K562 (cell line): ENCODE results near the gene POP5. TPM values are rescaled to one million over a fixed set of nuclear protein-coding genes. Genes with fewer than 3 reads are reported as not detected.
A peak's percentile ranks its signal among the peaks of the same experiment; 100 is the strongest.

Experiments
- CTCFL ChIP-seq: IDR thresholded peaks from 2 replicates; pipeline ENCODE4 v1.6.1; 2011; ENCODE audit warnings: borderline replicate concordance, low read depth, mild to moderate bottlenecking, moderate library complexity, low read length; ENCODE audit not compliant: insufficient read depth, poor library complexity, severe bottlenecking
- FOXK1 ChIP-seq: sonication (generic); formaldehyde crosslinking; IDR thresholded peaks from 2 replicates; pipeline ENCODE4 v1.8.0; 2022; ENCODE audit warnings: missing genetic modification reagents, mild to moderate bottlenecking, borderline replicate concordance
- GTF3C2 ChIP-seq: IDR thresholded peaks from 3 replicates; pipeline ENCODE4 v1.6.1; 2011; ENCODE audit warnings: borderline replicate concordance, mild to moderate bottlenecking, moderate library complexity; ENCODE audit not compliant: insufficient read length; ENCODE audit errors: extremely low read depth
- HCFC1 ChIP-seq: IDR thresholded peaks from 2 replicates; pipeline ENCODE4 v1.6.1; 2012; ENCODE audit warnings: low read depth, low read length, improper control_type of control experiment
- HSF4 ChIP-seq: fragments of 250-450 bp; sonication (Bioruptor Pico); IDR thresholded peaks from 2 replicates; pipeline ENCODE4 v2.1.2; 2022; ENCODE audit warnings: mild to moderate bottlenecking, moderate library complexity, borderline replicate concordance
- IRF9 ChIP-seq: fragments of 450-650 bp; IDR thresholded peaks from 2 replicates; pipeline ENCODE4 v1.6.1; 2016; ENCODE audit warnings: missing biosample characterization, missing genetic modification characterization
- NCOA4 ChIP-seq: fragments of 450-650 bp; IDR thresholded peaks from 2 replicates; pipeline ENCODE4 v1.6.1; 2018; ENCODE audit warnings: mild to moderate bottlenecking; ENCODE audit not compliant: partially characterized antibody
- PATZ1 ChIP-seq: fragments of 250-450 bp; sonication (Bioruptor Pico); IDR thresholded peaks from 2 replicates; pipeline ENCODE4 v1.5.0; 2020; ENCODE audit warnings: mild to moderate bottlenecking, borderline replicate concordance
- POLR3A ChIP-seq: IDR thresholded peaks from 2 replicates; pipeline ENCODE4 v1.6.1; 2011; ENCODE audit warnings: borderline replicate concordance, mild to moderate bottlenecking, moderate library complexity; ENCODE audit not compliant: insufficient read length, insufficient read depth; ENCODE audit errors: extremely low read depth
- STAT5A ChIP-seq: IDR thresholded peaks from 2 replicates; pipeline ENCODE4 v1.6.1; 2012; ENCODE audit warnings: low read length, inconsistent platforms, borderline replicate concordance
- ZFP30 ChIP-seq: fragments of 250-450 bp; sonication (Bioruptor Pico); IDR thresholded peaks from 2 replicates; pipeline ENCODE4 v1.8.0; 2022; ENCODE audit warnings: moderate library complexity, mild to moderate bottlenecking, inconsistent platforms, borderline replicate concordance
- ZNF197 ChIP-seq: fragments of 200-800 bp; sonication (Bioruptor generic); IDR thresholded peaks from 2 replicates; pipeline ENCODE4 v1.6.1; 2016; ENCODE audit warnings: low read depth, missing genetic modification characterization, missing compliant biosample characterization
- ZNF239 ChIP-seq: fragments of 250-450 bp; sonication (Bioruptor Pico); IDR thresholded peaks from 2 replicates; pipeline ENCODE4 v1.4.0; 2020; ENCODE audit warnings: mild to moderate bottlenecking
- ZNF24 ChIP-seq: fragments of 450-650 bp; IDR thresholded peaks from 2 replicates; pipeline ENCODE4 v1.6.1; 2016
- polyA plus RNA-seq, 8 experiments: library from polyadenylated mRNA; depleted of rRNA in 4 of 8; stranded (reverse) in 5 of 8; unstranded in 3 of 8; fragments of >200 nt; fragmentation: Nextera tagmentation in 2 of 8; fragmentation: Illumina TruSeq in 1 of 8; extraction: Ambion mirVana in 2 of 8; extraction: Trizol in 1 of 8; gene quantifications; 2 replicates each; pipeline versions ENCODE4 v1.2.1 to v1.2.3, GENCODE V29; 2011 to 2014; ENCODE audit warnings: inconsistent platforms in 1 of 8, missing spikeins in 1 of 8
- total RNA-seq, 7 experiments: library from RNA; depleted of rRNA in 6 of 7; stranded (reverse); fragments of >200 nt in 6 of 7; fragmentation: Illumina TruSeq in 2 of 7; extraction: Trizol in 2 of 7; gene quantifications; 2 replicates each; pipeline versions ENCODE4 v1.2.1 to v1.2.3, GENCODE V29; 2011 to 2021; ENCODE audit warnings: low replicate concordance in 1 of 7

The POP5 gene
- total and polyA plus RNA-seq, 9 of the 15 experiments (the other 6 are each of a cell fraction or from before 2014, with no cell fraction given) = 57.5 to 253 (median 73.8) TPM

GRCh38 chr12:120540445-120540844 is 40.8 kb downstream of the POP5 start (continued):
- TF ChIP-seq STAT5A = peak; percentile 94
- no peak for TF ChIP-seq HSF4 (CRISPR knock-in tag)
- peak; percentile 82 for TF ChIP-seq NCOA4
- TF ChIP-seq FOXK1 = no peak
- peak; percentile 93 for TF ChIP-seq ZNF24
- TF ChIP-seq CTCFL = no peak
- TF ChIP-seq HCFC1 = no peak
- no peak for TF ChIP-seq ZFP30
- peak; percentile 39 for TF ChIP-seq ZNF239 (CRISPR knock-in tag)
- no peak for TF ChIP-seq GTF3C2
- no peak for TF ChIP-seq POLR3A
- TF ChIP-seq IRF9 (tag) = no peak
- no peak for TF ChIP-seq PATZ1 (CRISPR knock-in tag)
- peak; percentile 95 for TF ChIP-seq ZNF197 (CRISPR knock-in tag)
